Lower leg skin (tissue), 3 donors: ENCODE results near the gene ETNK2.

Source experiments
- POLR2A ChIP-seq, 2 donors: fragments of 450-650 bp; IDR thresholded peaks; one replicate each; pipeline ENCODE4 v1.6.1; 2016 to 2017; ENCODE audit warnings: antibody characterized with exemption in 2 of 2, mild to moderate bottlenecking in 1 of 2, moderate library complexity in 1 of 2
- TF ChIP-seq, protein P1 (sequence below), 3 donors: fragments of 450-650 bp; IDR thresholded peaks; one replicate each; pipeline ENCODE4 v1.5.1; 2016; ENCODE audit warnings: antibody characterized with exemption in 3 of 3, mild to moderate bottlenecking in 3 of 3, moderate library complexity in 2 of 3

DNA sequence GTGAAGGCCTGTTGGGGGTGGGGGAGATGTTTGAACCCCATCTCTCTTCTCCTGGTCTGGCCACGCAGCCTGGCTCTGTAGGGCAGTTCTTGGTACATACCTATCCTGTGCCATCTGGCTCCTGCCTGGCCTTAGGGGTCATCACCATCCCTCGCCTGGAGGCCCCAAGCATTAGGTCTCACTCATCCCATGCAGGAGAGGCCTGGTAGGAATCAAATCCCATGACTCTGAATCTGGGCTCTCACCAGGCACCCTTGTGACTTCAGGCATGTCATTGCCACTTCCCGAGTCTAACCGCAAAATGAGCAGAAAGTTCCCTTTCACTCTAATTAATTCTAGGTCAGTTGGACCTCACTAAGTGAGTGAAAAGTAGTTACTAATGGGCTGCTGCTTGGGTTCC, 37.2 kb downstream of the ETNK2 start:
- no peak for TF ChIP-seq POLR2A (IDR thresholded peaks at IDR 0.05)
- TF ChIP-seq, protein P1, sequence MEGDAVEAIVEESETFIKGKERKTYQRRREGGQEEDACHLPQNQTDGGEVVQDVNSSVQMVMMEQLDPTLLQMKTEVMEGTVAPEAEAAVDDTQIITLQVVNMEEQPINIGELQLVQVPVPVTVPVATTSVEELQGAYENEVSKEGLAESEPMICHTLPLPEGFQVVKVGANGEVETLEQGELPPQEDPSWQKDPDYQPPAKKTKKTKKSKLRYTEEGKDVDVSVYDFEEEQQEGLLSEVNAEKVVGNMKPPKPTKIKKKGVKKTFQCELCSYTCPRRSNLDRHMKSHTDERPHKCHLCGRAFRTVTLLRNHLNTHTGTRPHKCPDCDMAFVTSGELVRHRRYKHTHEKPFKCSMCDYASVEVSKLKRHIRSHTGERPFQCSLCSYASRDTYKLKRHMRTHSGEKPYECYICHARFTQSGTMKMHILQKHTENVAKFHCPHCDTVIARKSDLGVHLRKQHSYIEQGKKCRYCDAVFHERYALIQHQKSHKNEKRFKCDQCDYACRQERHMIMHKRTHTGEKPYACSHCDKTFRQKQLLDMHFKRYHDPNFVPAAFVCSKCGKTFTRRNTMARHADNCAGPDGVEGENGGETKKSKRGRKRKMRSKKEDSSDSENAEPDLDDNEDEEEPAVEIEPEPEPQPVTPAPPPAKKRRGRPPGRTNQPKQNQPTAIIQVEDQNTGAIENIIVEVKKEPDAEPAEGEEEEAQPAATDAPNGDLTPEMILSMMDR (IDR thresholded peaks at IDR 0.05) = no peak
